ENCODE measurements around the gene MR1. TPM values are rescaled to one million over a fixed set of nuclear protein-coding genes. Genes with fewer than 3 reads are reported as not detected.

The MR1 gene
- total and polyA plus RNA-seq, 2 of the 13 experiments (the other 11 are each of a cell fraction or from before 2014, with no cell fraction given) = 7.7 to 10.4 TPM

DNA sequence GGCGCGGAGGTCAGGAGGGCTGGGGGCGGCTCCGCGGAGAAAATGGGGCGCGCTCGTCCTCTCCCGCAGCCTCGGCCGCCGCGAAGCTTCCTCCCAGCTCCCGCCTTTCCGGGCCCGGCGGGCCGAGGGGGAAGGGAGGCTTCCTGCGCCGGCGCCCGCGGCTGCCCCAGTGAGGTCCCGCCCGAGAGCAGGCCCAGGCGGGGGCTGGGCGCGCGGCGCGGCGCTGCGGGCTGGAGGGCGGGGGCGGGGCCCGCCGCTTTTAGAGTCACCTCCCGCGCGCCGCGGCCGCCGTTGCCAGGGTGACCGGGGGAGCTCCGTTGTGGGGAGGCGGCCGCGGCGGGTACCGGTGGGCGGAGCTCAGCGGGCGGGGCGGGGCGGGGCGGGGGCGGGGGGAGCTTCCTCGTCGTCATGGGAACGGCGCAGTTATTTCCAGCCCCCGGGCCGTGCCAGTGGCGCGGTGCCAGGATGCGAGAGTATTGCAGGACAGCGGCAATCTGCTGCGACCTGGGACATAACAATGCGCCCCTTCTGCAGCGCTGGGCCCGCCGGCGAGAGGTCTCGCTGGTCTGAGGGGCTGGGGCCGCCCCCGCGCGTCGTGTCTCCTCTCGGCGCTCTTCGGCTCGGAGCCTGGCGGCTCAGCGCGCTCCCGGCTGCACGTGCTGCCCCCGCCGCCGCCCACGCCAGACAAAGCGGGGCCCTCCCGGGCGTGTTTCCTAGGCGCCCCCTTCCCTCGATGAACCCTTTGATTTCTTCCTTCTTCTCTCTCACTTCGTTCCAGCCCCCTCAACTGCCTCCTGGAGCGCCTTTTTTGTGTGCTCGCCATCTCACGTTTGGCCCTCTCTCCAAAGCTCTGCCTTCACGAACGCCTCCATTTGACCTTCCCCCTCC lies 71.6 kb downstream of the MR1 start (continued):
- TF ChIP-seq, protein P1, sequence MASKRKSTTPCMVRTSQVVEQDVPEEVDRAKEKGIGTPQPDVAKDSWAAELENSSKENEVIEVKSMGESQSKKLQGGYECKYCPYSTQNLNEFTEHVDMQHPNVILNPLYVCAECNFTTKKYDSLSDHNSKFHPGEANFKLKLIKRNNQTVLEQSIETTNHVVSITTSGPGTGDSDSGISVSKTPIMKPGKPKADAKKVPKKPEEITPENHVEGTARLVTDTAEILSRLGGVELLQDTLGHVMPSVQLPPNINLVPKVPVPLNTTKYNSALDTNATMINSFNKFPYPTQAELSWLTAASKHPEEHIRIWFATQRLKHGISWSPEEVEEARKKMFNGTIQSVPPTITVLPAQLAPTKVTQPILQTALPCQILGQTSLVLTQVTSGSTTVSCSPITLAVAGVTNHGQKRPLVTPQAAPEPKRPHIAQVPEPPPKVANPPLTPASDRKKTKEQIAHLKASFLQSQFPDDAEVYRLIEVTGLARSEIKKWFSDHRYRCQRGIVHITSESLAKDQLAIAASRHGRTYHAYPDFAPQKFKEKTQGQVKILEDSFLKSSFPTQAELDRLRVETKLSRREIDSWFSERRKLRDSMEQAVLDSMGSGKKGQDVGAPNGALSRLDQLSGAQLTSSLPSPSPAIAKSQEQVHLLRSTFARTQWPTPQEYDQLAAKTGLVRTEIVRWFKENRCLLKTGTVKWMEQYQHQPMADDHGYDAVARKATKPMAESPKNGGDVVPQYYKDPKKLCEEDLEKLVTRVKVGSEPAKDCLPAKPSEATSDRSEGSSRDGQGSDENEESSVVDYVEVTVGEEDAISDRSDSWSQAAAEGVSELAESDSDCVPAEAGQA (IDR thresholded peaks at IDR 0.05; ENCODE audit: low read depth) = no peak
- TF ChIP-seq, protein P1 (CRISPR knock-in tag; IDR thresholded peaks at IDR 0.05; ENCODE audit: borderline replicate concordance) = peak; percentile 64; the same call in 1 of the 2 replicates
- TF ChIP-seq BHLHE40 (IDR thresholded peaks at IDR 0.05; ENCODE audit: low read length) (peak; percentile 67), FOSL2 (CRISPR knock-in tag; IDR thresholded peaks at IDR 0.05) (0 out of 2 replicates have a peak, but pooled peaks have one; percentile 18), HDAC1 (CRISPR knock-in tag; IDR thresholded peaks at IDR 0.05) (0 out of 2 replicates have a peak, but pooled peaks have one; percentile 22), NR1H2 (CRISPR knock-in tag; IDR thresholded peaks at IDR 0.05; ENCODE audit: borderline replicate concordance, low read depth) (no peak), NFKB2 (CRISPR knock-in tag; IDR thresholded peaks at IDR 0.05; ENCODE audit: borderline replicate concordance) (no peak), NFE2L2 (IDR thresholded peaks at IDR 0.05; ENCODE audit: low read length) (no peak), MYC (CRISPR knock-in tag; IDR thresholded peaks at IDR 0.05; ENCODE audit: borderline replicate concordance) (no peak)
- TF ChIP-seq, protein P2, sequence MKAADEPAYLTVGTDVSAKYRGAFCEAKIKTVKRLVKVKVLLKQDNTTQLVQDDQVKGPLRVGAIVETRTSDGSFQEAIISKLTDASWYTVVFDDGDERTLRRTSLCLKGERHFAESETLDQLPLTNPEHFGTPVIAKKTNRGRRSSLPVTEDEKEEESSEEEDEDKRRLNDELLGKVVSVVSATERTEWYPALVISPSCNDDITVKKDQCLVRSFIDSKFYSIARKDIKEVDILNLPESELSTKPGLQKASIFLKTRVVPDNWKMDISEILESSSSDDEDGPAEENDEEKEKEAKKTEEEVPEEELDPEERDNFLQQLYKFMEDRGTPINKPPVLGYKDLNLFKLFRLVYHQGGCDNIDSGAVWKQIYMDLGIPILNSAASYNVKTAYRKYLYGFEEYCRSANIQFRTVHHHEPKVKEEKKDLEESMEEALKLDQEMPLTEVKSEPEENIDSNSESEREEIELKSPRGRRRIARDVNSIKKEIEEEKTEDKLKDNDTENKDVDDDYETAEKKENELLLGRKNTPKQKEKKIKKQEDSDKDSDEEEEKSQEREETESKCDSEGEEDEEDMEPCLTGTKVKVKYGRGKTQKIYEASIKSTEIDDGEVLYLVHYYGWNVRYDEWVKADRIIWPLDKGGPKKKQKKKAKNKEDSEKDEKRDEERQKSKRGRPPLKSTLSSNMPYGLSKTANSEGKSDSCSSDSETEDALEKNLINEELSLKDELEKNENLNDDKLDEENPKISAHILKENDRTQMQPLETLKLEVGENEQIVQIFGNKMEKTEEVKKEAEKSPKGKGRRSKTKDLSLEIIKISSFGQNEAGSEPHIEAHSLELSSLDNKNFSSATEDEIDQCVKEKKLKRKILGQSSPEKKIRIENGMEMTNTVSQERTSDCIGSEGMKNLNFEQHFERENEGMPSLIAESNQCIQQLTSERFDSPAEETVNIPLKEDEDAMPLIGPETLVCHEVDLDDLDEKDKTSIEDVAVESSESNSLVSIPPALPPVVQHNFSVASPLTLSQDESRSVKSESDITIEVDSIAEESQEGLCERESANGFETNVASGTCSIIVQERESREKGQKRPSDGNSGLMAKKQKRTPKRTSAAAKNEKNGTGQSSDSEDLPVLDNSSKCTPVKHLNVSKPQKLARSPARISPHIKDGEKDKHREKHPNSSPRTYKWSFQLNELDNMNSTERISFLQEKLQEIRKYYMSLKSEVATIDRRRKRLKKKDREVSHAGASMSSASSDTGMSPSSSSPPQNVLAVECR (CRISPR knock-in tag; IDR thresholded peaks at IDR 0.05; ENCODE audit: borderline replicate concordance) = peak; percentile 76
- TF ChIP-seq, protein P3, sequence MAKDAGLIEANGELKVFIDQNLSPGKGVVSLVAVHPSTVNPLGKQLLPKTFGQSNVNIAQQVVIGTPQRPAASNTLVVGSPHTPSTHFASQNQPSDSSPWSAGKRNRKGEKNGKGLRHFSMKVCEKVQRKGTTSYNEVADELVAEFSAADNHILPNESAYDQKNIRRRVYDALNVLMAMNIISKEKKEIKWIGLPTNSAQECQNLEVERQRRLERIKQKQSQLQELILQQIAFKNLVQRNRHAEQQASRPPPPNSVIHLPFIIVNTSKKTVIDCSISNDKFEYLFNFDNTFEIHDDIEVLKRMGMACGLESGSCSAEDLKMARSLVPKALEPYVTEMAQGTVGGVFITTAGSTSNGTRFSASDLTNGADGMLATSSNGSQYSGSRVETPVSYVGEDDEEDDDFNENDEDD (CRISPR knock-in tag; IDR thresholded peaks at IDR 0.05; ENCODE audit: borderline replicate concordance) = peak; percentile 88; the same call in 1 of the 2 replicates
- TF ChIP-seq, protein P4, sequence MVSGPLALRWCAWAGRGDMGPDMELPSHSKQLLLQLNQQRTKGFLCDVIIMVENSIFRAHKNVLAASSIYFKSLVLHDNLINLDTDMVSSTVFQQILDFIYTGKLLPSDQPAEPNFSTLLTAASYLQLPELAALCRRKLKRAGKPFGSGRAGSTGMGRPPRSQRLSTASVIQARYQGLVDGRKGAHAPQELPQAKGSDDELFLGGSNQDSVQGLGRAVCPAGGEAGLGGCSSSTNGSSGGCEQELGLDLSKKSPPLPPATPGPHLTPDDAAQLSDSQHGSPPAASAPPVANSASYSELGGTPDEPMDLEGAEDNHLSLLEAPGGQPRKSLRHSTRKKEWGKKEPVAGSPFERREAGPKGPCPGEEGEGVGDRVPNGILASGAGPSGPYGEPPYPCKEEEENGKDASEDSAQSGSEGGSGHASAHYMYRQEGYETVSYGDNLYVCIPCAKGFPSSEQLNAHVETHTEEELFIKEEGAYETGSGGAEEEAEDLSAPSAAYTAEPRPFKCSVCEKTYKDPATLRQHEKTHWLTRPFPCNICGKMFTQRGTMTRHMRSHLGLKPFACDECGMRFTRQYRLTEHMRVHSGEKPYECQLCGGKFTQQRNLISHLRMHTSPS (CRISPR knock-in tag; IDR thresholded peaks at IDR 0.05; ENCODE audit: low read depth) = no peak
- TF ChIP-seq, protein P5, sequence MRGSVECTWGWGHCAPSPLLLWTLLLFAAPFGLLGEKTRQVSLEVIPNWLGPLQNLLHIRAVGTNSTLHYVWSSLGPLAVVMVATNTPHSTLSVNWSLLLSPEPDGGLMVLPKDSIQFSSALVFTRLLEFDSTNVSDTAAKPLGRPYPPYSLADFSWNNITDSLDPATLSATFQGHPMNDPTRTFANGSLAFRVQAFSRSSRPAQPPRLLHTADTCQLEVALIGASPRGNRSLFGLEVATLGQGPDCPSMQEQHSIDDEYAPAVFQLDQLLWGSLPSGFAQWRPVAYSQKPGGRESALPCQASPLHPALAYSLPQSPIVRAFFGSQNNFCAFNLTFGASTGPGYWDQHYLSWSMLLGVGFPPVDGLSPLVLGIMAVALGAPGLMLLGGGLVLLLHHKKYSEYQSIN (CRISPR knock-in tag; IDR thresholded peaks at IDR 0.05; ENCODE audit: borderline replicate concordance) = no peak
